ENCODE data around the gene FREM3.
"Not testable (repeated sequence)": the region's sequence is repeated elsewhere in the genome, so short reads cannot be mapped to it uniquely, and the experiment has no call there.

Gene FREM3

DNA sequence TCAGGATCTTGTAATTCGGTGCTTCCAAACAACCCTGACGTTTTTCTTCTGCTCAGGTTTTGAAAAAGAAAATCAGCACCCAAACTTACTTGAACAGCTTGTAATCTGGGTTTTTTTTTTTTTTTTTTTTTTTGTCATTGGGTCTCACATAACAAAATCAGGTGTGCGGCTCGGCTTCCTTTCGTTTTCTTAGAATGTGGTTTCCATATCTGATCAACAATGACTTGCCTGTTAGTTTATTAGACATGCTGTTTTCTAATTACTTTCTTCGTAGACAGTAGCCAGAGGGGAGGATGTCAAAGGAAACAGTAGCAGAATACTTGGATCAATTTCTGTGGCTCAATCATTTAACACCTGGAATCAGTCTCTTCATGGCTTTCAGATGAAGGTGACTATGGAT, 890 bp upstream of the FREM3 start:
- no peak overlapping the region for H3K4me3 ChIP-seq (replicated peaks; ENCODE audit: low read depth, low read length)
- TF ChIP-seq, protein P1, sequence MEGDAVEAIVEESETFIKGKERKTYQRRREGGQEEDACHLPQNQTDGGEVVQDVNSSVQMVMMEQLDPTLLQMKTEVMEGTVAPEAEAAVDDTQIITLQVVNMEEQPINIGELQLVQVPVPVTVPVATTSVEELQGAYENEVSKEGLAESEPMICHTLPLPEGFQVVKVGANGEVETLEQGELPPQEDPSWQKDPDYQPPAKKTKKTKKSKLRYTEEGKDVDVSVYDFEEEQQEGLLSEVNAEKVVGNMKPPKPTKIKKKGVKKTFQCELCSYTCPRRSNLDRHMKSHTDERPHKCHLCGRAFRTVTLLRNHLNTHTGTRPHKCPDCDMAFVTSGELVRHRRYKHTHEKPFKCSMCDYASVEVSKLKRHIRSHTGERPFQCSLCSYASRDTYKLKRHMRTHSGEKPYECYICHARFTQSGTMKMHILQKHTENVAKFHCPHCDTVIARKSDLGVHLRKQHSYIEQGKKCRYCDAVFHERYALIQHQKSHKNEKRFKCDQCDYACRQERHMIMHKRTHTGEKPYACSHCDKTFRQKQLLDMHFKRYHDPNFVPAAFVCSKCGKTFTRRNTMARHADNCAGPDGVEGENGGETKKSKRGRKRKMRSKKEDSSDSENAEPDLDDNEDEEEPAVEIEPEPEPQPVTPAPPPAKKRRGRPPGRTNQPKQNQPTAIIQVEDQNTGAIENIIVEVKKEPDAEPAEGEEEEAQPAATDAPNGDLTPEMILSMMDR (IDR thresholded peaks at IDR 0.05; ENCODE audit: low read length, missing control alignments): no peak
- DNase-seq (ENCODE audit: low read depth): no peak

DNA sequence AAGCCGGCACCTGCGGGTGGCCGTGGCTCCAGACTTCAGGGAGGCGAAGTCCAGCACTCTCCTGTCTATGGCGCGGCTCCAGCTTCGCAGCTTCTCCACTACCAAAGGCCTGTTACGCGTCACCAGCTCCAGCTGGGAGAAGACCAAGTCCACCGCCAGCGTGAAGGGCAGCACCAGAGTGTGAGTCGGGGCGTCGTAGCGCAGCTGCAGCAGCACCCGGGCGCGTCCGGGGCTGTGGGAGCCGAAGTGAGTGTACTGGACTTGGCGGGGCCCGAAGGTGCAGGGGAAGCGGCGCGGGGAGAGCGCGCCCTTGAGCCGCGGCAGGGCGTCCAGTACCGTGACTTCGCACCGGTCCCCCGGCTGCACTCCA, 444 bp downstream of the FREM3 start:
- DNase-seq (ENCODE audit: low read depth): peak; percentile 18
- TF ChIP-seq, protein P1 (IDR thresholded peaks at IDR 0.05; ENCODE audit: low read length, missing control alignments): no peak
- H3K4me3 ChIP-seq (replicated peaks; ENCODE audit: low read depth, low read length): no peak overlapping the region

DNA sequence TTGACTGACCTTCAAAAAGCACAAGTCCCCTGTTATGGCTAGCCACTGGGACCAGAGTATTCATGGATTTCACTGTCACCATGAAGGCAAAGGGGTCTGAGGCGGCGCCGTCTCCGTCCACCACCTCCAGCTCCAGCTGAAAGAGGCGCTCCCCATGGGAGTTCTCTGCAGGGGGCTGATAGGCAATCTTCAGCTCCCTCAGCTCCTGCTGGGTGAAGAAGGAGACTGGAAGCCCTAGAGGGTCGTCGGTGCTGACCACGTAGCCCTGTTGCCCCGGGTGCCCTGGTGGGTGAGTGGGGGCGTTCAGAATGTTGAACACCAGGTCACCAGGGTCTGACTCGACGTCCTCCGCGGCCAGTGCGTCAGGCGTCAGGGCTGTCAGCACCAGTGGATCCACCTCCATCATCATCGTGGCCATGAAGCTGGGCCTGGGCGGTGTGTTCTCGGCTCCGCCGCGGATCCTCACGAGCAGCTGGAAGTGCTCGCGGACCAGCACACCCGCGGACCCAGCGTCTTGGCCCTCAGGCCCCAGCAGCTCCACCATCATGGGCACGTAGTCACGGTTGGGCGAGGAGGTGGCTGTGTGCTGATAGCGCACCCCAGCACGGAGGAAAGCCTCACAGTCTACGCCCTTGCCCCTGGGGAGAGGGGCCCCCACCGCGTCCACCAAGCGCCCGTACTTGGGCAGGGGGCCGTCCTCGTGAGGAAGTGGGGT, 987 bp downstream of the FREM3 start:
- DNase-seq (ENCODE audit: low read depth): no peak
- TF ChIP-seq, protein P1 (IDR thresholded peaks at IDR 0.05; ENCODE audit: low read length, missing control alignments): no peak
- no peak overlapping the region for H3K4me3 ChIP-seq (replicated peaks; ENCODE audit: low read depth, low read length)

DNA sequence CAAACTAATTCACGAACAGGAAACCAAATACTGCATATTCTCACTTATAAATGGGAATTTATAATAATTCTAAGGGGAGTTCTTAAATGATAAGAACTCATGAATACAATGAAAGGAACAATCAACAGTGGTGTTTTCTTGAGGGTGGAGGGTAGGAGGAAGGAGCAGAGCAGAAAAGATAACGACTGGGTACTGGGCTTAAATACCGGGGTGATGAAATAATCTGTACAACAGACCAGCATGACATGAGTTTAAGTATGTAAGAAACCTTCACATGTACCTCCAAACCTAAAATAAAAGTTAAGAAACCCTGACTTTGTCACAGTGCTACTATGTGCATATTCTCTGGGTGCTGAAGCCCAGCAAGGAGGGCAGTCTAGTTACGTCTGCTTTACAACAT, 6.6 kb downstream of the FREM3 start:
- H3K4me3 ChIP-seq (replicated peaks; ENCODE audit: low read depth, low read length): no peak overlapping the region
- no peak for DNase-seq (ENCODE audit: low read depth)
- TF ChIP-seq, protein P1 (IDR thresholded peaks at IDR 0.05; ENCODE audit: low read length, missing control alignments): no peak

DNA sequence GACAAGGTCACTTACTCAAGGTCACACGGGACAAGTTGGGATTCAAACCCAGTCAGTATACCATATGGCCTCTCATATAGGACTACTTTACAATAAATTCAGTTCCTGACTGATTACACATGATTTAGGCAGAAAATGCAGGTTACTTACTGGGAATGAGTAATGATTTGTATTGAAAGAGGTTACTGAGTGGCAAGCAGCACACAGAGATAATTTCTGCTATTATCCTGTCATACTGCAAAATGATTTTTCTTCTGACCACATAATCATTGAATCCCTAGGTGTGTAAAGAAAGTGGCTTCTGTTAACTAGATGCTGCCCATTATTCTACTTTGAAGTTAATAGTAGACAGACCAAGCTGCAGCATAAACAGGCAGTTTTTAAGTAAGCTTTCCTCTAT, 8.2 kb downstream of the FREM3 start:
- no peak overlapping the region for H3K4me3 ChIP-seq (replicated peaks; ENCODE audit: low read depth, low read length)
- DNase-seq (ENCODE audit: low read depth): no peak
- TF ChIP-seq, protein P1 (IDR thresholded peaks at IDR 0.05; ENCODE audit: low read length, missing control alignments): no peak

DNA sequence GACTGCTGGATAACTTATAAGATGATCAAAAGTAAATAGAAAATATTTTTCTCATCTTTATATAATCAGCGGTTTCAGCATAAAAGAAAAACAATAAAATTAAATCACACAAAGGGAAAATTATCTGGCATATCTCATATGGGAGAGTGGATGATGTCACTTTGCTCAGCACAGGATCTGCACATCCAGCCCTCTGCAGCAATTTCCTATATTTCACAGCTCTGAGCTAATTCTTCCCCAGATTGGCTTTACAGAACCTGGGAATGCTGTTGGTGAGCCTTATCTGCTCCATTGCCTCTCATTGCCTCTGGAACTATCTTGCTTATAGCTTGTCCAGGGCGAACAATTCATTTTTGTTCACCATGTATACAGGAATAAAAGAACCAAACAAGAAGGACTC, 21.0 kb downstream of the FREM3 start:
- TF ChIP-seq, protein P1 (IDR thresholded peaks at IDR 0.05; ENCODE audit: low read length, missing control alignments): no peak

DNA sequence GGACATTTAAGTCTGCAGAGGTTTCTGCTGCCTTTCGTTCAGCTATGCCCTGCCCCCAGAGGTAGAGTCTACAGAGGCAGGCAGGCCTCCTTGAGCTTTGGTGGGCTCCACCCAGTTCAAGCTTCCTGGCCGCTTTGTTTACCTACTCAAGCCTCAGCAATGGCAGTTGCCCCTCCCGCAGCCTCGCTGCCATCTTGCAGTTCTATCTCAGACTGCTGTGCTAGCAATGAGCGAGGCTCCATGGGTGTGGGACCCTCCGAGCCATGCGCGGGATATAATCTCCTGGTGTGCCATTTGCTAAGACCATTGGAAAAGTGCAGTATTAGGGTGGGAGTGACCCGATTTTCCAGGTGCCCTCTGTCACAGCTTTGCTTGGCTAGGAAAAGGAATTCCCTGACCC, 26.8 kb downstream of the FREM3 start:
- H3K4me3 ChIP-seq (replicated peaks; ENCODE audit: low read depth, low read length): not testable (repeated sequence)

More for the DNA sequence above, 21.0 kb downstream of the FREM3 start:
- H3K4me3 ChIP-seq (replicated peaks; ENCODE audit: low read depth, low read length): no peak overlapping the region
- DNase-seq (ENCODE audit: low read depth): peak; percentile 11

More for the DNA sequence above, 26.8 kb downstream of the FREM3 start:
- not testable (repeated sequence) for DNase-seq (ENCODE audit: low read depth)

Data from fibroblast of pulmonary artery (primary cell).